ENCODE measurements around the gene BRD3OS.

DNA sequence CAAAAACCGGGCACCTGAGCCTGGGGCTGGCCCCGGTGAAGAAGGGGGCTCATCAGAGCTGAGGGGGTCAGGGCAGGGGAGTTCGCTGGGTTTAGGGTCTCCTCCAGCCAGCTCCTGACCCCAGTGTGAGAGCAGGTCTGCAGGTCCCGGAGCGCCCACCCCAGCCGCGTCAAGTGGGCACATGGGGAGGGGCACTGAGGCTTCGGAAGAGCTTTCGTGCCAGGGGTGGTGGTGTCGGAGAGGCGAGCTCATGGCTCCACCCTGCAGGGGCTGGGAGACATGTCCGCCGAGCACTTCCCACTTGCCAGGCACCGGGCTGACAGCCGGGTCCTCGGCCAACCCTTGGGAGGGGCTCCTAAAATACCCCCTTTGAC lies 46.4 kb upstream of the BRD3OS start:
- TF ChIP-seq, protein P1, sequence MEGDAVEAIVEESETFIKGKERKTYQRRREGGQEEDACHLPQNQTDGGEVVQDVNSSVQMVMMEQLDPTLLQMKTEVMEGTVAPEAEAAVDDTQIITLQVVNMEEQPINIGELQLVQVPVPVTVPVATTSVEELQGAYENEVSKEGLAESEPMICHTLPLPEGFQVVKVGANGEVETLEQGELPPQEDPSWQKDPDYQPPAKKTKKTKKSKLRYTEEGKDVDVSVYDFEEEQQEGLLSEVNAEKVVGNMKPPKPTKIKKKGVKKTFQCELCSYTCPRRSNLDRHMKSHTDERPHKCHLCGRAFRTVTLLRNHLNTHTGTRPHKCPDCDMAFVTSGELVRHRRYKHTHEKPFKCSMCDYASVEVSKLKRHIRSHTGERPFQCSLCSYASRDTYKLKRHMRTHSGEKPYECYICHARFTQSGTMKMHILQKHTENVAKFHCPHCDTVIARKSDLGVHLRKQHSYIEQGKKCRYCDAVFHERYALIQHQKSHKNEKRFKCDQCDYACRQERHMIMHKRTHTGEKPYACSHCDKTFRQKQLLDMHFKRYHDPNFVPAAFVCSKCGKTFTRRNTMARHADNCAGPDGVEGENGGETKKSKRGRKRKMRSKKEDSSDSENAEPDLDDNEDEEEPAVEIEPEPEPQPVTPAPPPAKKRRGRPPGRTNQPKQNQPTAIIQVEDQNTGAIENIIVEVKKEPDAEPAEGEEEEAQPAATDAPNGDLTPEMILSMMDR (IDR thresholded peaks at IDR 0.05; ENCODE audit: low read depth, low read length) = no peak
- no peak for TF ChIP-seq MYC (IDR thresholded peaks at IDR 0.05; ENCODE audit: low read depth, low read length)
- TF ChIP-seq POLR2A (IDR thresholded peaks at IDR 0.05; ENCODE audit: extremely low read depth, insufficient read length) = no peak
- TF ChIP-seq, protein P2, sequence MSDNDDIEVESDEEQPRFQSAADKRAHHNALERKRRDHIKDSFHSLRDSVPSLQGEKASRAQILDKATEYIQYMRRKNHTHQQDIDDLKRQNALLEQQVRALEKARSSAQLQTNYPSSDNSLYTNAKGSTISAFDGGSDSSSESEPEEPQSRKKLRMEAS (IDR thresholded peaks at IDR 0.05; ENCODE audit: low read depth, low read length) = no peak
